Stimulated activated CD4-positive, alpha-beta T cell treated with anti-CD3 and anti-CD28 coated beads, Interleukin-4, amount 100 ng/mL, for 48 hours (primary cell): ENCODE measurements around the gene ACSS2.

ENCODE experiments used
- DNase-seq, 2 donors: peaks; one replicate each; pipeline ENCODE4 v3.0.0-alpha.2; 2020; ENCODE audit warnings: low read depth in 2 of 2

Gene ACSS2, protein sequence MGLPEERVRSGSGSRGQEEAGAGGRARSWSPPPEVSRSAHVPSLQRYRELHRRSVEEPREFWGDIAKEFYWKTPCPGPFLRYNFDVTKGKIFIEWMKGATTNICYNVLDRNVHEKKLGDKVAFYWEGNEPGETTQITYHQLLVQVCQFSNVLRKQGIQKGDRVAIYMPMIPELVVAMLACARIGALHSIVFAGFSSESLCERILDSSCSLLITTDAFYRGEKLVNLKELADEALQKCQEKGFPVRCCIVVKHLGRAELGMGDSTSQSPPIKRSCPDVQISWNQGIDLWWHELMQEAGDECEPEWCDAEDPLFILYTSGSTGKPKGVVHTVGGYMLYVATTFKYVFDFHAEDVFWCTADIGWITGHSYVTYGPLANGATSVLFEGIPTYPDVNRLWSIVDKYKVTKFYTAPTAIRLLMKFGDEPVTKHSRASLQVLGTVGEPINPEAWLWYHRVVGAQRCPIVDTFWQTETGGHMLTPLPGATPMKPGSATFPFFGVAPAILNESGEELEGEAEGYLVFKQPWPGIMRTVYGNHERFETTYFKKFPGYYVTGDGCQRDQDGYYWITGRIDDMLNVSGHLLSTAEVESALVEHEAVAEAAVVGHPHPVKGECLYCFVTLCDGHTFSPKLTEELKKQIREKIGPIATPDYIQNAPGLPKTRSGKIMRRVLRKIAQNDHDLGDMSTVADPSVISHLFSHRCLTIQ

DNA sequence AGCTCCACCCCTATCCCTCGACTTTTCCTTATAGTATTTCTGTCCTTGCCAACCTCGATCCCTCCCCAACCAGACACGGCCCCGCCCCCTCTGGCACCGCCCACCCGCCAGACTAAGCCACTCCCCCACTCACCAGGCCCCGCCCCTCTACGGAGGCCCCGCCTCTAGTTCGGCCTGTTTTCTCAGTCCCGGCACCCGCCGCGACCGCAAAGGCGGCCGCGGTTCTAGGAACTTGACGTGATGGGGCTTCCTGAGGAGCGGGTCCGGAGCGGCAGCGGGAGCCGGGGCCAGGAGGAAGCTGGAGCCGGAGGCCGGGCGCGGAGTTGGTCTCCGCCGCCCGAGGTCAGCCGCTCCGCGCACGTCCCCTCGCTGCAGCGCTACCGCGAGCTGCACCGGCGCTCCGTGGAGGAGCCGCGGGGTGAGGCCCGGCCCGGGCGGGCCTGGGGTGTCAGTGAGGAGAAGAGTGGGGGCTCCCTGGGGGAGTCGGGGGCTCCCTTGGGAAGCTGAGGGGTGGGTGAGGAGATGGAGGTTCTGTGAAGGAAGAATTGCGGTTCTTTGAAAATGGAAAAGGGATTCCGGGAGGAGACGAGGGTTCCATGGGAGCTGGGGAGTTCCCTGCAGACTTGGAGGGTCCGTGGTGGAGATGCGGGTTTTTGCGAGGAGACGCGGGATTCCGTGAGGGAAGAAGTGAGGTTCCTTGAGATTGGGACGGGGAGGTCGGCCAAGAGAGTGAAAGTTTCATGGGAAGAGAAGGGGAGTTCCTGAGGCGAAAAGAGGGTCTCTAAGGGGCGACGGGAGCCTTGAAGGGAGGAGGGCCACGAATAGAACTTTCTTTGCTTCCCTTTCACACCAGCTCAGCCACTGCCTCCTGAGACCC lies at the start of gene ACSS2:
ACSS2 (plus strand) TSS at position 207 of the 877 bp plus-strand sequence; CDS start at position 241, 34 bp downstream.
- peak; percentile 99 to 100 for DNase-seq

DNA sequence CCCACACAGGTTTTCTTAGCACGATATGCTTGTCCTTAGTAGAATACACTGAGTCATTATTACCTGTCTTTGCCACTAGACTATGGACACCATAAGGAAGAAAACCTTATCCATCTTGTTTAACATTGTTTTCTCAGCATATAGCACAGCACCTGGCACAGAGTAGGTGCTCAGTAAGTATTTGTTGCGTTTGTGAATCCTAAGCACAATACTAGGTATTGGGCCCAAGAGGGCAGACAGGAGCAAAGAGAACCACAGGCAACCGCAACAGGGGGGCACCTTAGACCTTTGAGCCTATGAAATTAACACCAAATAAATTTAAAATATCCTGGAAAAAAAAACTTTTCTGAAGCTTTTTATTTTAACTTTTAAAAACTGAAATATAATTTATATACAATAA lies 47.2 kb upstream of the ACSS2 start:
- DNase-seq = no peak

DNA sequence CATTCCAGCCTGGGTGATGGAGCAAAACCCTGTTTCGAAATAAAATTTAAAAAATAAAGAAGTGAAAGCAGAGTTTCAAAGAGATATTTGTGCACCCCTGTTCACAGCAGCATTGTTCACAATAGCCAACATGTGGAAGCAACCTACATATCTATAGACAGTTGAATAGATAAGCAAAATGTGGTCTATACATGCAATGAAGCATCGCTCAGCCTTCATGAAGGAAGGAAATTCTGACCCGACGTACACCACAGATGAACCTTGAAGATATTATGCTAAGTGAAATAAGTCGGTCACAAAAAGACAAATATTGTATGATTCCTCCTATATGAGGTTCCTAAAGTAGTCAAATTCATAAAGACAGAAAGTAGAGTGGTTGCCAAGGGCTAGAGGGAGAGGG lies 44.5 kb upstream of the ACSS2 start:
- DNase-seq = no peak

DNA sequence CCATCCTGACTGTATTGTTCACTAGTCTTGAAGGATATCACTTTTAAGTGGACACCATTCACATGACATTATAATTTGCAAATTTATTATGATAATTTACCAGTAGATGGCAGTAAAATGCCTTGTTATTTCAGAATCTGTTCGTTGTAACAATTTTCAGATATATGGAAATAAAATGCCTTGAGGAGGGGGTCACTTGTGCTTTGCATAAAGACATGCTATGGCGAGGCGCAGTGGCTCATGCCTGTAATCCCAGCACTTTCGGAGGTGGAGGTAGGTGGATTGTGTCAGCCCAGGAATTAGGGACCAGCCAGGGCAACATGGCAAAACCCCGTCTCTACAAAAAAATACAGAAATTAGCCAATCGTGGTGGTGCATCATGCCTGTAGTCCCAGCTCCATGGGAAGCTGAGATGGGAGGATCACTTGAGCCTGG lies 41.9 kb upstream of the ACSS2 start:
- DNase-seq = no peak

DNA sequence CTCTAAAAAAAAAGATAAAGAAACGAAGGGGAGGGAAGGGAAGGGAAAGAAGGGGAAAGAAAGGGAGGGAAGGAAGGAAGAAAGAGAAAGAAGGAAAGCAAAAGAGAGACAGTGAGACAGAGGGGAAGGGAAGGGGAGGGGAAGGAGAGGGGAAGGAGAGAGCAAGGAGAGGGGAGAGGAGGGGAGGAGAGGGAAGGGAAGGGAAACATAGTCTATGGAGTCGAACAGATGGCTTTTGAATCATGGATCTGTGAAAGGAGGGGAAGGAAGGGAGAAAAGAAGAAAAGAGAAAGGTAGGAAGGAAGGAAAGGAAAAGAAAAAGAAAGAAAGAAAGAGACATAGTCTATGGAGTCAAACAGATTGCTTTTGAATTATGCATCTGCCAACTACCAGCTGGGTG lies 34.3 kb upstream of the ACSS2 start:
- no peak for DNase-seq

DNA sequence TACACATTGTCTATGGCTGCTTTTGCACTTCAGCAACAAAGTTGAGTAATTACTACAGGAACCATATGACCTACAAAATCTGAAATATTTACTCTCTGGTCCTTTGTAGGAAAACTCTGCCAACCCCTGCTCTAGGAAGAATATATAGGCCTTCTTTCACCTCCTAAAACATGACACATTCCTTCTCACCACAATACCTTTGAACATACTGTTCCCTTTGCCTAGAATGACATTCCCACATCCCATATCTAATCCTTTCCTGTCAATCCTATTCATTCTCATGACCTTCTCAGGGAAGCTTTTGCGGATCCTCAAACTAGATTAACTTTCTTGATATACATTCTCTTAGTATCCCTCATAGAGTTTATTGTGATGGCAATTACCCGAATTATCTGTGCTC lies 33.0 kb upstream of the ACSS2 start:
- no peak for DNase-seq

DNA sequence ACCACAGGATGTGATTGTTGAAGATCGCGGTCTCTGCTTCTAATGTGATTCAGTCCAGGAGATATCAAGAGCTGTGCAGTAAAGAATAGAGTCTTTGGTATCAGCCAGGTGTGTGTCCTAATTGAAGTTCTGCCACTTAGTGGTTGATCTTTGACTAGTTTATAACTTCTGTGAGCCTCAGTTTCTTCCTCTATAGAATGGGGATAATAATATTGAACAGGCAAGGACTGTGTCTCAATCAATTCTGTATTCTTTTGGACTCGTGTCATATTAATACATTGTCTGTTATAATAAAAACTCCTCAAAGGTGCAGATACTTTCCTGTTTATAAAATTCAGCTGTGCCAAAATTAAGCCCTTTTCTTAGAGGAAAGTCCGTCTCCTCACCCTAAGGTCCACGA lies 27.8 kb upstream of the ACSS2 start:
- DNase-seq = no peak

DNA sequence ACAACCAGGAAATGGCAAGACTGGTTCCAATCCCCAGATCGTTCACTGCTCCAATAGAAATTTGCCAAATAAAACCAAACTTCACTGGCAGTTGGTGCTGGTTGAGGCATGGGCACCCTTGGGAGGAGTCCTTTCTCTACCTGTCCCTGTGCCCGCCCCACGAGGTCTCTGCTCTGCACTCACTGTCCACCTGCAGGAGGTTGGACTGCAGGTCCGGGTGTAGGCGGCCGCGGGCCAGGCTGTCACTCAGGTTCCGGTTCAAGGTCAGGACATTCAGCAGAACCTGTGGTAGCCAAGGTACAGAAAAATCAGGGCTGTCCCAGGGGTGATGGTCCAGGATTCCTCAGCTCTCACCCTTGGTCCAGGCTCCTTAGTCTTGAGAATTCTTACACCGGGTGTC lies 26.6 kb upstream of the ACSS2 start:
- DNase-seq = no peak

DNA sequence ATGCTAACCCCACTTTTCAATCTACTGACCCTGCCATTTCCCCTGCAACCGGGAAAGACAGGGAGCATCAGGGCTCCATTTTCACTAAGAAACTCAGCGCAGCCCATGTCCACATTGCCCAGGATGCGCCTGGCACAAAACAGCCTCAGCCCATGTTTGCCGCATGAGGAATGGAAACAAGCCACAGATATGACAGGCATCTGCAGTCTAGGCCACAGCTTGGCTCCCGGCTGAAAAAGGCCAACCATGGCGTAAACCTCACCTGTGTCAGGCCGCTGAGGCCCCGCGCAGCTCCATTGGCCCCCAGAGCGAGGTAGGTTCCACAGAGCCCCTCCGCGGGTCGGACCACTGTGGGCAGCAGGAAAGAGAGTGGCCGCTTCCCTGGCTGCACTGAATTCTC lies 25.4 kb upstream of the ACSS2 start:
- no peak for DNase-seq

DNA sequence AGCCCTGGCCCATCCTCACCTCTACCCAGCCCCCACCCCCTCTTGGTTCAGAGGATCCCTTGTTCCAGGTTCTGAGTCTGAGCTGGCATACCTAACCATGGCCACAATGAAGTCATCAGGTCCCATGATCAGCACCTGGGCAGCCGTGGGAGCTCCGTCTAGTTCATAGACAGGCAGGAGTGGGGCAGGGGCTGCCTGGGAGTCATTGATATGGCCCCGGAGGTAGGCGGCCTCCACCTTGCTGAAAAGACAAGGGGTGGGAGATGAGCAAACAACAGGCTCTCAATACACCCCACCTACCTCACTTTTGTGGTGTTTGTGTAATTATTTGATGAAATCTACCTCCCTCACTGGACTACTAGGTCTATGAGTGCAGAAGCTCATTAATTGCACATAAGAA lies 24.1 kb upstream of the ACSS2 start:
- DNase-seq = no peak

DNA sequence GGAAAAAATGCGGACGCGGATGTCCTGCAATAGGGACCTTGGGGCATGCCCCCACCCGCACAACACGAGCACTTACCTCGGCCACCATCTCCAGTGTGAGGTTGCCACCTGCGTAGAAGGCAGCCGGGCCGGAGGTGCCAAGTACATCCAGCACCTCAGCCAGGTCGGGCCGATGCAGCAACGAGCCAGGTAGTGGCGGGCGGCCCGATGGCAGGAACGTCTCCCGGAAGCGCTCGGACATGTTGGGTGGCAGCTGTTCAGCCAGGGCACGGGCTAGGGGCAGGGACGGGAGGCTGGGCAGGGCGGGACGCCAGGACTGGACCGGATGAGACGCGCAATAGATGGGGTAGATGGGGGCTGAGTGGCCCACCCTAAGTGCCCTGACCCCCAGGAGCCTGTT lies 17.0 kb upstream of the ACSS2 start:
- no peak for DNase-seq

DNA sequence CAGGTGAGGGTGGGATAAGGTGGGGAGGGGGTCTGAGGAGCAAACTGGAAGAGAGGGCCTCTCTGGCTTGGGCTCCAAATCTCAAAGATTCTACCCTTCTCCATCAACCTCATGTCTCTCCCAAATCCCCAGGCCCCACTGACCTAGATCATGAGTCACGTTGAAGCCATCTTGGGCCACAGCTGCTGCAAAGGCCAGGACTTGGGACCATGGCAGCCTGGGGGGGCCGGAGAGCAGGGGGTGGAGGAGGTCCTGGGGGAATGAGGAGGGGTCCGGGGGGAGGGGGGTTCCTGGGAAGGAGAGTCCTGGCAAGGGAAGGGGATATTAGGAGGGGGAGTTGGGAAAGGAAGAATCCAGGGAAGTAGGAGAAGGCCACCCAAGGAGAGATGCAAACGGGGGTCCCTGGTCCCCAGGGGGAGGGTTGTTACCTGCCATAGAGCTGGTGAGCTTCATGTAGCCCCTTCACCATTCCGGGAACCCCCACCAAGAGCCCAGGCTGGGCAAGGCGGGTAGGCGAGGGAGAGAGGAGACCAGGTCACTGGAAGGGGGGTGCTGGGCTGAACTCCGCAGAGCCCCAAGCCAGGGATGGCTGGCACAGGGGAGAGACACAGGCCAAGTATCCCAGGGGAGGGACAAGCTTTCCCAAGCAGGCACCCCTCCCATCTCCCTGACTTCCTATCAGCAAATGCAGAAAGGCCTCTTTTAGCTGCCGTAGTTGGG lies 16.4 kb upstream of the ACSS2 start:
- DNase-seq = no peak

DNA sequence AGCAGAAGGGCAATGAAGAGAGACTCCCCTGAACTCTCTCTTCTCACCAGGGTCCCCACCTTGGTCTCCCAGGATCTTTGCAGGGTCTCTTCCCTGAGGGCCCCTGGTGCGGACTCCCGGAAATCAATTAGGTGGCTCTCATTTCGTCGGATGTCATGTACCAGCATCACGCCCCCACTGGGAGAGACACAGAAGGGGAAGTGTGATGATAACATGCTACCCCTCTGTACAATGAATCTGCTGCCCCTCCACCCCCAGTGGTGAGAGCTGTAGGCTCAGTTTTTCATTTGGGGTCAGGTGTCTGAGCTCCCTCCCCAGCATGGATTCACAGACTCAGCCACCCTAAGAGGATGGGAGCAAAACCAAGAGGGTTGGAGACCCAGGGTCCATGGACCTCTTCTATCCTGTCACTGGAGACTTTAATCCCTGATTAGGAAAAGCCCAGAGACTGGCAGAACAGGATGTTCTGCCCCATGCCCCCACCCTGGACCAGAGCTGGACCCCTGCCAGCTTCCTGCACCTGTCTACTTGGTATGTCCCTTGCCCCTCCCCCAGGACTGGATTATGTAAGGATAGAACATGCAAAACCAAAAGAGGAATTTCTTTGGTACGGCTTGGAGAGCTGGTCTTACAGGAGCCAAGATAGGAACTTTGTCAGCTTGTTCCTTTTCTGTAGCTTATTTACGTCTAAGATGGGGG lies 14.9 kb upstream of the ACSS2 start:
- DNase-seq = no peak

DNA sequence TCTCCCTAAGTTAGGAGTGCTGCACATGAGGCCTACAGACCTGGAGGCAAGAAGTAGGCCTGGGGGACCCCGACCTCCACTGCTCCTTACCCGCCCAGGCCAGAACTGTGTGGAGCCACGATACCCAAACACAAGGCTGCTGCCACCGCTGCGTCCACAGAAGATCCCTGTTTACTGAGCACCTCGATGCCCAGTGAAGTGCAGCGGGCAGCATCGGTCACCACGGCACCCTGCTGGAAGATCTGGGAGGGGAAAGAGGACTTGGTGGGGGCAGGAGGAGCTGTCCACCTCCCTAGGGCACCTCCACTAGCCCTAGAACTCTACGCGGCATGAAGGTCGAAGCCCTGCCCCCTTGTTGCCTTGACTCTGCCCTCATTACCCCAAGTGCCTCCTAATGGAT lies 13.7 kb upstream of the ACSS2 start:
- no peak for DNase-seq

DNA sequence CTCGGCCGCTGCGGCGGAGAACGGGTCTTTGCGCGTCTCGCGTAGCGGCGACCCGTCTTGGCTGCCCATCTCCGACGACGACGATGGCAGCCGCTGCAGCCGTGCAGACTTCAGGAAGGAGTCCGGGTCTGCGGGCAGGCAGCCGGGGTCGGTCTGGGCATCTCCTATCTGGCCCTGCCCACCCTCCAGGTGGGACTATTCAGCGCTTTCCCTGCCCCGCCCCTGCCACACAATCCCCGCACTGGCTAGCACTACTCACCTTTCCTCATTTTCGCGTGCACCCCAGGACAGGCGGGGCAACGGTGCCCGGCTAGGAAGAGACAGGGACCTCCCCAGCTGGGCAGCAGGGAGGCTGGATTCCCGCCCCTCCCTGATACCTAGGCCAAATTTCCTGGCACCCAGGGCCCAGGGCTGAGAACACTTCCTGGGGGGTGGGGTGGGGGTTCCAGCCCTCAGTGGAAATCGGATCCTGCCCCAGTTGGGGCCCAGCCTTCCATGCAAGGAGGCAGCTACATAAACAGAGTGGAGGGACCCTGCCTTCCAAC lies 12.9 kb upstream of the ACSS2 start:
- no peak for DNase-seq

DNA sequence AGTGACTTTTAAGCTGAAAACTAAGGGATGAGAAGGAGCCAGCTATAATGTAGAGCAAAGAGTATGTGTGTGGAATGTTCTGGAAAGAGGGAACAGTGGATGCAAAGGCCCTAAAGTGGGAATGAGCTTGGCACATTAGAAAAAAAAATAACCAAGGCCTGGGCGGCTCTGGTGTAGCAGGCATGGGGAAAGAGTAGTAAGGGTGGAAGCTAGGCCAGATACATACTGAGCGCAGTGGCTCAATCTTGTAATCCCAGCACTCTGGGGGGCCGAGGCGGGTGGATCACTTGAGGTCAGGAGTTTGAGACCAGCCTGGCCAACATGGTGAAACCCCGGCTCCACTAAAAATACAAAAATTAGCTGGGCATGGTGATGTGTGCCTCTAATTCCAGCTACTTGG lies 12.2 kb upstream of the ACSS2 start:
- DNase-seq = no peak

DNA sequence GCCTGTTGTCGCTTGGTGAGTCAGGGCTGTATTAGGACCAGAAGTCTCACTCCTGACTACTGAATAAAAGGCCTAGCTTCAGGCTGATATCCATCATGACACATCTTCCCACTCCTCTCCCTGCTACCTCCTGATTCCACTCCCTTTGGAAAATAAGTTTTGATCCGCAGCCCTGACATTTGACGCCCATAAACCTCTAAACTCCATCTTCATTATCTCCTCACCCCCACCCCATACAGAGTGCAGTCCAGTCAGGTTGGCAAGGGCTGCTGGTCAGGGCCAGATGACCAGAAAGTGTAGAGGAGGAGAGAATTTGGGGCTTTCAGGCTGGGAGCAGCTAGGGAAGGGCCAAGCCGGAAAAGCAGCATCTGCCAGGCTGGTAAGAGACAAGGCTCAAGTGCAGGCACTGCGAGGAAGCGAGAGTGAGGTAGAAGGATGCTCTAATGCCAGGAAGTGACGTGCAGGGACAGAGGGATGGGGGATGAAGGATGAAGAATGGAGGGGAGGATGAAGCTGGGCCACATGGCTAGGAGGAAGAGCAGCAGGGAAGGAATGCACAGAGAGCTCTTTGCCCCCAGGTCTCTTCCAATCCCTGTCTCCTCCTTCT lies 5.0 kb upstream of the ACSS2 start:
- no peak for DNase-seq

DNA sequence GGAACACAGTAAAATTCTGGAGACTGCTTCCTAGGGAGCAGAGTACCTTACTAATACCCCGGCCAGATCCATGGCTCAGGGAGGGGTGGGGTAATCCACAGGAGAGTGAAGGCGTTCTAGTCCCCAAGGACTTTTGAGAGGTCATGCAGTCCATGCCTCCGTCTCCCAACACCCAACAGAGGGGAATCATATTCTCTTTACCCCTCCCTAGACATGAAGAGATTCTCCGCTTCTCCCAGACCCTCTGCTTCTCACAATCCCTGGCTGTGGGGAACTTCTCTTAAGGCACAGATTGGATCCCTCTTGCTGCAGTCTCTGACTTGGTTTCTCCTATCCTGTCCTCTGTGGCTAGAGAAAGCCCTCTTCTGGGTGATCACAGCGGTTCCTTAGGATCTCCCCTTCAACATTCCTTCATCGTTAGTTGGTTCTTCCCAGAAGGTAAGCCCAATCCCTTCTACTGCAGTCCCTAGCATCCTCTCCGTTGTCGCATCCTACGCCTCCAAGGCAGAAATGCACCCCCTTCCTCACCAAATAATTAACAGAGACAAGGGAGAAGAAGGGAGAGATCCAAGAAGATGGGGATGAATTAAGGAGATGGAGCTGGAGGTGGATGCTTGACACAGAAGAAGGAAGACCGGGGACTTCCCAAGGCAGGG lies 4.3 kb upstream of the ACSS2 start:
- DNase-seq = no peak

DNA sequence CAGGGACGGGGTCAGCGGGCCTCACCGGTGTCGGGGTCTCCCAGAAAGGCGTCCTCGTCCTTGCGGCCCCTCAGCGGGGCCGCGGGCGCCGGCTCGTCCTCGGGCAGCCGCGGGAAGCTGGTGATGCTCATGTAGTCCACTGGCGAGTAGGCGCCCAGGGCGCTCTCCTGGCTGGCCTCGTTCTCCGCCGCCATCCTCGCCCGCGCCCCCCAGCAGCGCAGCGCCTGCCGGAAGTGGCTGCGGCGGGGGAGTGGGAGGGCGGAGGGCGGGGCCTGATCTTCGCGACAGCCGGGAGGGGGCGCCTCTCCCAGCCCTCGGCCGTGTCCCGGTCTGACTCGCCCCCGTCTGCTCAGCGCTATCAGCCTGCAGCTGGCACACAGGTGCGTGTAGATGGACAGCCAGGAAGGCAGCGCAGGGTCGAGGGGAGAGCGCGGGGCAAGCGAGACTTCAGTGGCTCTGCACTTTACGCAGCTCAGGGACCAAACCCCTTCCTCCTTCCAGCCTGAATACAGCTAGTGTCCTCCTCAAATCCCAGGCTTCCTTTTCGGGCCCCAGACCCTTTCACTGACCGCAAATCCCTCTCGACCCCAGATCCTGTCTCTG lies 3.7 kb upstream of the ACSS2 start, which contains the start of gene GGT7:
GGT7 (minus strand) TSS at position 235 of the 603 bp plus-strand sequence; CDS start at position 194, 41 bp downstream.
- peak; percentile 83 to 87 for DNase-seq
